ENCODE results near the gene GLS2.

The GLS2 gene

GRCh38 chr12:56434828-56435227 is 53.1 kb downstream of the GLS2 start:
- no peak for DNase-seq

- DNase-seq = no peak
These were observed 56.1 kb downstream of the GLS2 start for GRCh38 chr12:56431850-56432249.

- DNase-seq = no peak
These were observed 56.7 kb downstream of the GLS2 start for GRCh38 chr12:56431288-56431687.

- DNase-seq = no peak
These were observed 62.0 kb downstream of the GLS2 start for GRCh38 chr12:56425940-56426438.

- DNase-seq = no peak
These were observed 62.8 kb downstream of the GLS2 start for GRCh38 chr12:56425193-56425592.
